HCT116 (cell line): ENCODE measurements around the gene SKP2. TPM values are rescaled to one million over a fixed set of nuclear protein-coding genes. Genes with fewer than 3 reads are reported as not detected.

ENCODE experiments used
- ATAC-seq: fragments of 200-7000 bp; cut with Tn5 transposase; 2 replicates; pipeline ENCODE4 v1.9.1; 2020; ENCODE audit warnings: mild to moderate bottlenecking, moderate library complexity
- BruUV-seq: library from RNA; stranded (reverse); fragments of 400-500 nt; replicated peaks from 2 replicates; lab custom pipeline; 2021; lab: Mats Ljungman, UMichigan
- CTCF ChIA-PET: fragments of 300-600 bp; sonication (Branson Sonifier 250); formaldehyde crosslinking; loops from one replicate; lab custom pipeline; 2021; ENCODE audit warnings: antibody characterized with exemption; lab: Charles Lee
- POLR2A ChIA-PET: fragments of 300-600, 350-600 bp; sonication (Branson Sonifier 250); formaldehyde crosslinking; loops from one replicate; lab custom pipeline; 2021; ENCODE audit warnings: antibody characterized with exemption; lab: Charles Lee
- RAD21 ChIA-PET, 2 experiments: fragments of 300-600 bp; sonication (Branson Sonifier 250); formaldehyde crosslinking; loops; one replicate each; lab custom pipeline; 2023; ENCODE audit warnings: low total read pairs in 2 of 2; ENCODE audit not compliant: uncharacterized antibody in 2 of 2, unreplicated experiment in 2 of 2, low non-redundant PET in 1 of 2; lab: Charles Lee
- DNase-seq: peaks from one replicate; pipeline ENCODE4 v3.0.0-alpha.2; 2010; ENCODE audit warnings: low read depth, low spot score
- H2AFZ ChIP-seq: fragments of 200-600 bp; shearing (Covaris generic), sonication (generic); 2 replicates; pipeline ENCODE4 v1.6.1; 2017; ENCODE audit warnings: low read depth, mixed run types, mixed read lengths, antibody characterized with exemption, low read length; ENCODE audit not compliant: poor library complexity, severe bottlenecking
- H3K27ac ChIP-seq: 2 replicates; pipeline ENCODE4 v1.5.1; 2012; ENCODE audit warnings: low read depth, low read length
- H3K27me3 ChIP-seq: fragments of 200-600 bp; sonication (generic); 2 replicates; pipeline ENCODE4 v1.6.1; 2016; ENCODE audit warnings: mixed run types, low read length, mixed read lengths; ENCODE audit not compliant: insufficient read depth
- H3K36me3 ChIP-seq, 2 experiments: fragments of 200-500 bp in 1 of 2; fragments of 200-600 bp in 1 of 2; sonication (Bioruptor generic) in 1 of 2; sonication (generic) in 1 of 2; 2 replicates each; pipeline versions ENCODE4 v1.5.1 to v1.6.1; 2014 to 2016; ENCODE audit warnings: low read length in 2 of 2, inconsistent platforms in 1 of 2, mixed read lengths in 1 of 2, mixed run types in 1 of 2; ENCODE audit not compliant: insufficient read depth in 2 of 2, control insufficient read depth in 1 of 2
- H3K4me1 ChIP-seq, 2 experiments: fragments of 200-600 bp in 1 of 2; sonication (generic) in 1 of 2; 2 replicates each; pipeline versions ENCODE4 v1.5.1 to v1.6.1; 2012 to 2017; ENCODE audit warnings: low read length in 2 of 2, inconsistent platforms in 1 of 2, mild to moderate bottlenecking in 1 of 2, mixed read lengths in 1 of 2, mixed run types in 1 of 2, moderate library complexity in 1 of 2; ENCODE audit not compliant: insufficient read depth in 2 of 2, control insufficient read depth in 1 of 2
- H3K4me2 ChIP-seq: fragments of 200-600 bp; sonication (generic); 2 replicates; pipeline ENCODE4 v1.6.1; 2017; ENCODE audit warnings: mixed run types, low read length, mixed read lengths
- H3K4me3 ChIP-seq, 2 experiments: fragments of 200-600 bp in 1 of 2; sonication (generic) in 1 of 2; replicated peaks in 1 of 2; 2 replicates each; pipeline ENCODE4 v1.5.1; 2011 to 2016; ENCODE audit warnings: low read length in 2 of 2, control low read depth in 1 of 2, low read depth in 1 of 2, mild to moderate bottlenecking in 1 of 2, mixed read lengths in 1 of 2, mixed run types in 1 of 2
- H3K79me2 ChIP-seq: fragments of 200-600 bp; sonication (generic); 2 replicates; pipeline ENCODE4 v1.6.1; 2017; ENCODE audit warnings: mild to moderate bottlenecking, mixed run types, low read length, moderate library complexity, mixed read lengths; ENCODE audit not compliant: insufficient read depth
- H3K9ac ChIP-seq: fragments of 200-600 bp; sonication (generic); 2 replicates; pipeline ENCODE4 v1.6.1; 2016; ENCODE audit warnings: low read length, mixed read lengths
- H3K9me2 ChIP-seq: fragments of 200-600 bp; sonication (generic), shearing (Covaris generic); 2 replicates; pipeline ENCODE4 v1.6.1; 2017; ENCODE audit warnings: mixed run types, mild to moderate bottlenecking, moderate library complexity; ENCODE audit not compliant: insufficient read depth
- H3K9me3 ChIP-seq, 2 experiments: fragments of 200-500 bp in 1 of 2; fragments of 200-600 bp in 1 of 2; sonication (Bioruptor generic) in 1 of 2; sonication (generic) in 1 of 2; 2 replicates each; pipeline ENCODE4 v1.6.1; 2014 to 2017; ENCODE audit warnings: low read length in 2 of 2, mixed read lengths in 2 of 2, inconsistent platforms in 1 of 2, low read depth in 1 of 2, mild to moderate bottlenecking in 1 of 2, mixed run types in 1 of 2, moderate library complexity in 1 of 2; ENCODE audit not compliant: control insufficient read depth in 1 of 2, insufficient read depth in 1 of 2
- H4K20me1 ChIP-seq: fragments of 200-600 bp; sonication (generic), shearing (Covaris generic); 2 replicates; pipeline ENCODE4 v1.6.1; 2017; ENCODE audit warnings: mixed run types, mild to moderate bottlenecking, moderate library complexity; ENCODE audit not compliant: insufficient read depth
- EZH2 ChIP-seq: fragments of 200-600 bp; sonication (generic); IDR thresholded peaks from 2 replicates; pipeline ENCODE4 v1.6.1; 2017; ENCODE audit warnings: antibody characterized with exemption, mixed run types
- EZH2phosphoT487 ChIP-seq: fragments of 200-600 bp; IDR thresholded peaks from 2 replicates; pipeline ENCODE4 v1.6.1; 2018; ENCODE audit warnings: antibody characterized with exemption, borderline replicate concordance
- FOSL1 ChIP-seq: IDR thresholded peaks from 2 replicates; pipeline ENCODE4 v1.6.1; 2012; ENCODE audit warnings: low read depth
- POLR2AphosphoS5 ChIP-seq: IDR thresholded peaks from 2 replicates; pipeline ENCODE4 v1.6.1; 2011; ENCODE audit warnings: mild to moderate bottlenecking, low read depth, low read length, moderate library complexity
- RAD21 ChIP-seq: IDR thresholded peaks from 2 replicates; pipeline ENCODE4 v1.6.1; 2012; ENCODE audit warnings: low read depth, mild to moderate bottlenecking
- SIN3A ChIP-seq: IDR thresholded peaks from 2 replicates; pipeline ENCODE4 v1.6.1; 2012; ENCODE audit warnings: low read depth
- SP1 ChIP-seq: IDR thresholded peaks from 2 replicates; pipeline ENCODE4 v1.6.1; 2012; ENCODE audit warnings: low read depth
- SRF ChIP-seq: IDR thresholded peaks from 2 replicates; pipeline ENCODE4 v1.6.1; 2012; ENCODE audit warnings: low read depth
- TCF7L2 ChIP-seq: IDR thresholded peaks from 2 replicates; pipeline ENCODE4 v1.7.0; 2011; ENCODE audit warnings: borderline replicate concordance, inconsistent platforms; ENCODE audit not compliant: insufficient read depth, insufficient read length; ENCODE audit errors: extremely low read depth
- YY1 ChIP-seq: IDR thresholded peaks from 2 replicates; pipeline ENCODE4 v1.6.1; 2011; ENCODE audit warnings: low read length, low read depth, moderate library complexity, mild to moderate bottlenecking; ENCODE audit not compliant: insufficient replicate concordance; ENCODE audit errors: extremely low read depth
- ZFX ChIP-seq: fragments of 450-650 bp; IDR thresholded peaks from 2 replicates; pipeline ENCODE4 v1.6.1; 2017
- intact Hi-C: fragments of 100-400 bp; cut with micrococcal nuclease; formaldehyde crosslinking; loops from 2 replicates; pipeline ENCODE4 v1.10.0; 2022
- total RNA-seq: library from RNA; stranded (reverse); gene quantifications from one replicate; pipeline ENCODE4 v1.2.1, GENCODE V29; 2021; ENCODE audit not compliant: unreplicated experiment
- TF ChIP-seq, protein P1 (sequence below): IDR thresholded peaks from 2 replicates; pipeline ENCODE4 v1.6.1; 2012; ENCODE audit warnings: low read depth
- TF ChIP-seq, protein P2 (sequence below): IDR thresholded peaks from 2 replicates; pipeline ENCODE4 v1.6.1; 2012
- TF ChIP-seq, protein P3 (sequence below): IDR thresholded peaks from 2 replicates; pipeline ENCODE4 v1.6.1; 2012

The SKP2 gene
- total RNA-seq, 1 experiment from 2014 or later: 44.3 TPM

DNA sequence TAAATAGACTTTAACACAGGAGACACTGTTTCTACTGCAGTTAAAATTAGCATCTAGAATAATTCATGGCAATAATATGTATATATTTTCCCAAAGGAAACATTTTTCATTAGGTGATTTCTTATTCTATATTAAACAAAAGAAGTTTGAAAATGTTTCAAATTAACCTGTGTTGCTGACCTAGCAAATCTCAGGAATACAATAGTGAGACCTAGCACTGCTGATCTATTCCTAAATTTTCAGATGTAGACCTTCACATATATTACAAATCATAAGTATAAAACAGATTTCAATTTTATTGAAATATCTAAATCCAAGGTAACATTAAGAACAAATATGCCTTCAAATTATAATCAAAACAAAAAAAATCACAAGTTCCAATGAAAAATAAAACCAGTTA lies 15.3 kb upstream of the SKP2 start (continued):
- TF ChIP-seq EZH2phosphoT487: no peak
- TF ChIP-seq YY1: no peak

DNA sequence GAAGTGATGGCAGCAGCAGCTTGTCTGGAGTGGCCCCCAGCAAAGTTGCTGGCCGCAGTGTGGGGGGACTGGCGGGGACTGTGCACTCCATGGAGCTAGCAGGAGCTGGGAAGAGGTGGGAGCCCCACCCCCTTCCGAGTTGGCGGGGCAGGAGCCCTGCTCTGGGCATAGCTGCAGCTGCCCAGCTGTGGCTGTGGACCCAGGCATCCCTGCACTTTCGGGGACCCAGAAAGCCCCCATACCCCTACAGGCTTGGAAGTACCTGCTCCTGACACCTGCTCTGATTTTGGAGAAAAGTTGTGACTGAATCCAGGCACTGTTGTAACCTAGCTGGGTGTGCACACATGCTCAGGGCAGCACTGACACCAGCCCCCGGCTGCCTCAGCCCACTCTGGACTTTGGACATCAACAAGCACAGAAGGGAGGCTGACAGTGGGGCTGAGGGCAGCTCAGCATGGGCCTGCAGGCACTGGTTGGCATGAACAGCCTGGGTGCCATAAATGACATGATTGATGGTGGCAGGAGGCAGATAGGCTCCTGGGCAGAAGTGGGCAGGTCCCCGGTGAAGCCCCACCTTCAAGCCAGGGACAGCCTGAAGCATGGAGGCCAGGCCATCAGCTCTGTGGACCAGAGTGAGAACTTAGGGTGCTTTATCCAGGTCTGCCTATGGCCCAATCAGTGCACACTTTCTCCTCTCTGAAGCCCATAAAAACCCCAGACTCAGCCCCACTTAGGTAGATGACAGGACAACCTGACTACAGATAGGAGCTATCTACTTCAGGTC lies 12.8 kb upstream of the SKP2 start:
- ChIA-PET CTCF (no interaction called here), POLR2A (no interaction called here)
- Histone ChIP-seq H3K4me1 (no peaks in the 10 kb centered on the region), H3K9me2 (no peaks in the 10 kb centered on the region), H3K9me3 (no peaks in the 10 kb centered on the region), H3K9ac (no peak overlapping the region), H3K27ac (no peak overlapping the region), H3K4me2 (no peak overlapping the region), H2AFZ (no peak overlapping the region)
- ATAC-seq: peak; percentile 27; the same call in 1 of the 2 replicates
- TF ChIP-seq FOSL1 (no peak), POLR2AphosphoS5 (no peak), SIN3A (no peak), ZFX (no peak), SP1 (no peak), TCF7L2 (no peak), SRF (no peak), EZH2phosphoT487 (no peak), RAD21 (no peak), EZH2 (no peak)
- TF ChIP-seq, protein P1, sequence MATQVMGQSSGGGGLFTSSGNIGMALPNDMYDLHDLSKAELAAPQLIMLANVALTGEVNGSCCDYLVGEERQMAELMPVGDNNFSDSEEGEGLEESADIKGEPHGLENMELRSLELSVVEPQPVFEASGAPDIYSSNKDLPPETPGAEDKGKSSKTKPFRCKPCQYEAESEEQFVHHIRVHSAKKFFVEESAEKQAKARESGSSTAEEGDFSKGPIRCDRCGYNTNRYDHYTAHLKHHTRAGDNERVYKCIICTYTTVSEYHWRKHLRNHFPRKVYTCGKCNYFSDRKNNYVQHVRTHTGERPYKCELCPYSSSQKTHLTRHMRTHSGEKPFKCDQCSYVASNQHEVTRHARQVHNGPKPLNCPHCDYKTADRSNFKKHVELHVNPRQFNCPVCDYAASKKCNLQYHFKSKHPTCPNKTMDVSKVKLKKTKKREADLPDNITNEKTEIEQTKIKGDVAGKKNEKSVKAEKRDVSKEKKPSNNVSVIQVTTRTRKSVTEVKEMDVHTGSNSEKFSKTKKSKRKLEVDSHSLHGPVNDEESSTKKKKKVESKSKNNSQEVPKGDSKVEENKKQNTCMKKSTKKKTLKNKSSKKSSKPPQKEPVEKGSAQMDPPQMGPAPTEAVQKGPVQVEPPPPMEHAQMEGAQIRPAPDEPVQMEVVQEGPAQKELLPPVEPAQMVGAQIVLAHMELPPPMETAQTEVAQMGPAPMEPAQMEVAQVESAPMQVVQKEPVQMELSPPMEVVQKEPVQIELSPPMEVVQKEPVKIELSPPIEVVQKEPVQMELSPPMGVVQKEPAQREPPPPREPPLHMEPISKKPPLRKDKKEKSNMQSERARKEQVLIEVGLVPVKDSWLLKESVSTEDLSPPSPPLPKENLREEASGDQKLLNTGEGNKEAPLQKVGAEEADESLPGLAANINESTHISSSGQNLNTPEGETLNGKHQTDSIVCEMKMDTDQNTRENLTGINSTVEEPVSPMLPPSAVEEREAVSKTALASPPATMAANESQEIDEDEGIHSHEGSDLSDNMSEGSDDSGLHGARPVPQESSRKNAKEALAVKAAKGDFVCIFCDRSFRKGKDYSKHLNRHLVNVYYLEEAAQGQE: no peak
- TF ChIP-seq, protein P2, sequence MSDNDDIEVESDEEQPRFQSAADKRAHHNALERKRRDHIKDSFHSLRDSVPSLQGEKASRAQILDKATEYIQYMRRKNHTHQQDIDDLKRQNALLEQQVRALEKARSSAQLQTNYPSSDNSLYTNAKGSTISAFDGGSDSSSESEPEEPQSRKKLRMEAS: no peak
- TF ChIP-seq, protein P3, sequence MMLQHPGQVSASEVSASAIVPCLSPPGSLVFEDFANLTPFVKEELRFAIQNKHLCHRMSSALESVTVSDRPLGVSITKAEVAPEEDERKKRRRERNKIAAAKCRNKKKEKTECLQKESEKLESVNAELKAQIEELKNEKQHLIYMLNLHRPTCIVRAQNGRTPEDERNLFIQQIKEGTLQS: no peak
- TF ChIP-seq, all 23 proteins: peak for 0
- Histone ChIP-seq H3K4me3 (no peak overlapping the region), H3K79me2 (no peaks in the 10 kb centered on the region), H4K20me1 (no peaks in the 10 kb centered on the region), H3K36me3 (no peaks in the 10 kb centered on the region), H3K27me3 (no peaks in the 10 kb centered on the region)
- RAD21 ChIA-PET: no interaction called here
- intact Hi-C loops: no loop called here
- no TSS peak for BruUV-seq
- no peak for DNase-seq
